HUES48 (cell line): Measurements from ENCODE around the gene CDK5RAP2.
"Not testable (repeated sequence)": the region's sequence is repeated elsewhere in the genome, so short reads cannot be mapped to it uniquely, and the experiment has no call there.

Source experiments
- H3K27ac ChIP-seq: one replicate; pipeline ENCODE4 v1.7.0; 2013; ENCODE audit warnings: low read depth, low read length, inconsistent platforms
- H3K27me3 ChIP-seq: 2 replicates; pipeline ENCODE4 v1.6.1; 2013; ENCODE audit warnings: mild to moderate bottlenecking, low read length; ENCODE audit not compliant: control insufficient read depth, insufficient read depth
- H3K36me3 ChIP-seq: 2 replicates; pipeline ENCODE4 v1.6.1; 2013; ENCODE audit warnings: low read length; ENCODE audit not compliant: control insufficient read depth, insufficient read depth
- H3K4me1 ChIP-seq: 2 replicates; pipeline ENCODE4 v1.6.1; 2013; ENCODE audit warnings: mild to moderate bottlenecking, low read length; ENCODE audit not compliant: control insufficient read depth, insufficient read depth
- H3K4me3 ChIP-seq: 2 replicates; pipeline ENCODE4 v1.5.1; 2013; ENCODE audit warnings: mild to moderate bottlenecking, low read depth, low read length
- H3K9ac ChIP-seq: 2 replicates; pipeline ENCODE4 v1.6.1; 2013; ENCODE audit warnings: mild to moderate bottlenecking, low read depth, low read length, moderate library complexity
- H3K9me3 ChIP-seq: 2 replicates; pipeline ENCODE4 v1.6.1; 2013; ENCODE audit warnings: low read length; ENCODE audit not compliant: control insufficient read depth, insufficient read depth

Gene CDK5RAP2

GRCh38 chr9:120564589-120564988 is 15.4 kb downstream of the CDK5RAP2 start:
- no peak overlapping the region for H3K27ac ChIP-seq
- H3K9ac ChIP-seq = no peak overlapping the region
- H3K36me3 ChIP-seq = peaks cover 64% of the 10 kb centered on the region
- H3K27me3 ChIP-seq = no peaks in the 10 kb centered on the region
- H3K9me3 ChIP-seq = no peaks in the 10 kb centered on the region
- no peaks in the 10 kb centered on the region for H3K4me1 ChIP-seq
- H3K4me3 ChIP-seq = no peak overlapping the region

- H3K9ac ChIP-seq = no peak overlapping the region
- no peaks in the 10 kb centered on the region for H3K9me3 ChIP-seq
- no peaks in the 10 kb centered on the region for H3K27me3 ChIP-seq
- peaks cover 55% of the 10 kb centered on the region for H3K36me3 ChIP-seq
- no peak overlapping the region for H3K4me3 ChIP-seq
- H3K4me1 ChIP-seq = no peaks in the 10 kb centered on the region
- H3K27ac ChIP-seq = no peak overlapping the region
These were observed 17.0 kb downstream of the CDK5RAP2 start for GRCh38 chr9:120562861-120563443.

- Histone ChIP-seq H3K4me1 (no peaks in the 10 kb centered on the region), H3K9ac (no peak overlapping the region), H3K9me3 (no peaks in the 10 kb centered on the region), H3K27me3 (no peaks in the 10 kb centered on the region), H3K4me3 (no peak overlapping the region), H3K36me3 (peaks cover 43% of the 10 kb centered on the region), H3K27ac (no peak overlapping the region)
These were observed 18.3 kb downstream of the CDK5RAP2 start for GRCh38 chr9:120561709-120562108.

- Histone ChIP-seq H3K27me3 (no peaks in the 10 kb centered on the region), H3K4me3 (no peak overlapping the region), H3K9me3 (no peaks in the 10 kb centered on the region), H3K4me1 (no peaks in the 10 kb centered on the region), H3K9ac (no peak overlapping the region), H3K27ac (no peak overlapping the region), H3K36me3 (peaks cover 31% of the 10 kb centered on the region)
These were observed 20.4 kb downstream of the CDK5RAP2 start for GRCh38 chr9:120559546-120559945.

GRCh38 chr9:120558454-120558853 is 21.5 kb downstream of the CDK5RAP2 start:
- H3K27me3 ChIP-seq = no peaks in the 10 kb centered on the region
- no peak overlapping the region for H3K27ac ChIP-seq
- peaks cover 30% of the 10 kb centered on the region for H3K36me3 ChIP-seq
- no peak overlapping the region for H3K9ac ChIP-seq
- H3K4me1 ChIP-seq = no peaks in the 10 kb centered on the region
- H3K9me3 ChIP-seq = no peaks in the 10 kb centered on the region
- H3K4me3 ChIP-seq = no peak overlapping the region

- H3K27ac ChIP-seq = no peak overlapping the region
- no peak overlapping the region for H3K9ac ChIP-seq
- H3K4me1 ChIP-seq = no peaks in the 10 kb centered on the region
- H3K36me3 ChIP-seq = peaks cover 23% of the 10 kb centered on the region
- H3K9me3 ChIP-seq = no peaks in the 10 kb centered on the region
- H3K4me3 ChIP-seq = no peak overlapping the region
- H3K27me3 ChIP-seq = no peaks in the 10 kb centered on the region
These were observed 22.8 kb downstream of the CDK5RAP2 start for GRCh38 chr9:120557205-120557604.

- no peak overlapping the region for H3K27ac ChIP-seq
- no peak overlapping the region for H3K4me3 ChIP-seq
- no peak overlapping the region for H3K9ac ChIP-seq
- H3K4me1 ChIP-seq = no peaks in the 10 kb centered on the region
- no peaks in the 10 kb centered on the region for H3K27me3 ChIP-seq
- peaks cover 19% of the 10 kb centered on the region for H3K36me3 ChIP-seq
- H3K9me3 ChIP-seq = no peaks in the 10 kb centered on the region
These were observed 23.2 kb downstream of the CDK5RAP2 start for GRCh38 chr9:120556775-120557174.

GRCh38 chr9:120555839-120556238 is 24.1 kb downstream of the CDK5RAP2 start:
- H3K36me3 ChIP-seq = peaks cover 23% of the 10 kb centered on the region

GRCh38 chr9:120552210-120552704 is 27.7 kb downstream of the CDK5RAP2 start:
- not testable (repeated sequence) for H3K27me3 ChIP-seq, H3K4me1 ChIP-seq, H3K27ac ChIP-seq, H3K4me3 ChIP-seq, H3K9ac ChIP-seq, H3K9me3 ChIP-seq
- H3K36me3 ChIP-seq = peaks cover 47% of the 10 kb centered on the region

More at GRCh38 chr9:120555839-120556238, 24.1 kb downstream of the CDK5RAP2 start:
- H3K4me3 ChIP-seq = no peak overlapping the region
- H3K9me3 ChIP-seq = no peaks in the 10 kb centered on the region
- no peak overlapping the region for H3K27ac ChIP-seq
- no peaks in the 10 kb centered on the region for H3K4me1 ChIP-seq
- H3K27me3 ChIP-seq = no peaks in the 10 kb centered on the region
- H3K9ac ChIP-seq = no peak overlapping the region

- Histone ChIP-seq H3K27me3 (no peaks in the 10 kb centered on the region), H3K4me1 (no peaks in the 10 kb centered on the region), H3K4me3 (no peak overlapping the region), H3K9me3 (no peaks in the 10 kb centered on the region), H3K36me3 (peaks cover 84% of the 10 kb centered on the region), H3K9ac (no peak overlapping the region), H3K27ac (no peak overlapping the region)
These were observed 34.0 kb downstream of the CDK5RAP2 start for GRCh38 chr9:120545701-120546550.

GRCh38 chr9:120544441-120544840 is 35.5 kb downstream of the CDK5RAP2 start:
- H3K4me1 ChIP-seq = no peaks in the 10 kb centered on the region
- no peak overlapping the region for H3K27ac ChIP-seq
- H3K4me3 ChIP-seq = no peak overlapping the region
- no peak overlapping the region for H3K9ac ChIP-seq
- peaks cover 81% of the 10 kb centered on the region for H3K36me3 ChIP-seq
- H3K27me3 ChIP-seq = no peaks in the 10 kb centered on the region
- H3K9me3 ChIP-seq = no peaks in the 10 kb centered on the region
